GM18526 (cell line): ENCODE results near the gene KIFC3.

Experiments
- POLR2A ChIP-seq: IDR thresholded peaks from 3 replicates; pipeline ENCODE4 v1.6.1; 2011; ENCODE audit not compliant: insufficient read length; ENCODE audit errors: extremely low read depth

The KIFC3 gene

GRCh38 chr16:57755061-57755684 is 47.1 kb downstream of the KIFC3 start:
- TF ChIP-seq POLR2A: no peak

DNA sequence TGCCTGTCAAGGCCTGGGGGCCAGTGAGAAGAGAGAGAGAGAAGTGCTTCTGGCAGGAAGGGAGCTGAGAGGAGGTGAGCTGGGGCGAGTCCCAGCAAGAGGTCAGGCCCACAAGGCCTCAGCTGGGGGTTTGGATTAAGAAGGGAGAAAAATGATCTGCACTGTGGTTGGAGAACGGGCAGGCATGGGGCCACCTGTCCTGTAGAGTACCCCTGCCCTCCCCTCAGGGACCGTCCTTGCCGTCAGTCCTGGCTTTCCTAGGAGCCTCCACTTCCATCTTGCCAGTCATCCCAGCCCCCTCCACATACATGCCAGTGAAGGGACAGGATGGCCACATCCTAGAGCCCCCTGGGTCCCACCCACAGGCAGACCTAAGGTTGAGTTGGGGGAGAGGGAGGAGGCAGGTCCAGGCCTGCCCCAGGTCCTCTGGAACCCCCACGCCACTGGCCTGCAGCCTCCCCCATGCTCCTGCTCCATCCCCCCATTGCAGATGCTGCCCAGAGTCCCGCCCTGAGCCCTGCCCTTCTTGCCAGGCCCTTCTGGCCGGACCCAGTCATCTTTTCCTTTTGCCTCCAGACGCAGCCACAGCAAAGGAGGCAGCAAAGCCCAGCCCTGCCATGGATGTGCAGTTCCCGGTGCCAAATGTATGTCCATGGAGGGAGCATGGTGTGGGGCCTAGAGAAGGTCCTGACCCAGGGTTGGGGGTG is 47.8 kb downstream of the KIFC3 start:
- no peak for TF ChIP-seq POLR2A

DNA sequence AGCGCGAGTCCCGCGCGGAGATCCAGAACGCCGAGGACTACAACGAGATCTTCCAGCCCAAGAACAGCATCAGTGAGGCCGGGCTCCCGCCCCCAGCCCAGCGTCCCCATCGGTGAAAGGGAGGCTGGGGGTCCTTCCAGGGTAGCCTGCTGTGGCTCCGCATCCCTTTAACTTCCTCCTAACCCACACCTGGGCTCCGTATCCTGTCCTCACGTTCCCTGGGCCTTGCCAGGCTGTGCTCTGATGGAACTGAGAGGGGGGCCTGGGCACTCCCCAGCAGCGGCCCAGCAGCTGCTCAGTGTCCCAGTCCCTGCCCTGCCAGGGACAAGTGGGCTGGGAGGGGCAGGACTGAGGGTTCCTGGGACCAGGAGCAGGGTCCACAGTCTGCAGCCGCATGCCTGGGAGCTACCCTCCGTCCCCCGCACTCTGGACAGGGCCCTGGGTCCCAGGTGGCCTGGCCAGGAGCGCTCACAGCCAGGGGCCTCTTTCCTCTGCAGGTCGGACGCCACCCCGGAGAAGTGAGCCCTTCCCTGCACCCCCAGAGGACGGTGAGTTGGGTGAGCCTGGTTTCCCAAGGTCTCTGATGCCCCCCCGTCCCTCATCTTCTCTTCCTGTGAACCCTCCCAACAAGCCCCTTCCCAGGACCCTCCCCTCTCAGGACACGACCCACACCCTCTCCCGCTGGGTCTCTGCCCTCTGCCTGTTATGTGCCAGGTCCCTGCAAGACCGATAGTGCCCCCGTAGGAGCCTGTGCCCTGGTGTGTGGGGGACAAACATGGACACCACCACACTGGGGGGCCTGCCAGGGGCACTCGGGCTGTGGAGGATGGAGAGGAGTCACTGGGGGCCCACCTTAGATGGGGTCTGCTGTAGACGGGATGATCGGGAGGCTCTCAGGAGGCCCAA is 48.6 kb downstream of the KIFC3 start:
- no peak for TF ChIP-seq POLR2A

GRCh38 chr16:57752581-57753447 is 49.5 kb downstream of the KIFC3 start:
- no peak for TF ChIP-seq POLR2A

- no peak for TF ChIP-seq POLR2A
These were observed 50.1 kb downstream of the KIFC3 start for GRCh38 chr16:57752203-57752580.

- TF ChIP-seq POLR2A: no peak
These were observed 50.6 kb downstream of the KIFC3 start for GRCh38 chr16:57751539-57752202.

DNA sequence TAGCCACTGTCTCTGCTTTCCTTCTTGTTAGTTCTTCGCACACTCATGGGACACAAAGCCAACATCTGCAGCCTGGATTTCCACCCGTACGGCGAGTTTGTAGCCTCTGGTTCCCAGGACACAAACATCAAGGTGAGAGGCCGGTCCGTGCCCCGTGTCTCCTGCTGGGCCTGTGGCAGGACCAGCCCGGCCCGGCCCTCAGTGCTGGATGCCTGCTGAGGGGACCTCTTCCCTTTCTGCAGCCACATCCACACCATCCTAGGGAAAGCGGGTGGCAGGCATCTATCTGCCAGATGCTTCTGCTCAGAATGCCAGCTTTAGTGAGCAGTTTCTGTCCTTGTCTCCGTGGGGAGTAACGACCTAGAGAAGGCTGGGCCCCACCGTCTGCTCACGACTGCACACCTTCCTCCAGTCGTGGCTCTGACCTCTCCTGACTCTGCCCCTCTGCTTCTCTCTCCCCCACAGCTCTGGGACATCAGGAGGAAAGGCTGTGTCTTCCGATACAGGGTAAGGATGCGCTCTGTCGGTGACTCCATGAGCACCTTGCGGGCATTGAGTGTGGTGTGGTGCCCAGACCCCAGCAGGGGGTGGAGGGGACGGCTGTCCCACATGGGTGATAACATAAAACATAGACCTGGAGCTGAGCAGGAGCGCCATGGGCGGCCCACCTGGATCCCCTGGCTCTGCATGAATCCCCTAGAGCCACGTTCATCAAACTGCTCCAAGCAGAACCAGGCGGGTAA is 51.3 kb downstream of the KIFC3 start:
- TF ChIP-seq POLR2A: no peak

DNA sequence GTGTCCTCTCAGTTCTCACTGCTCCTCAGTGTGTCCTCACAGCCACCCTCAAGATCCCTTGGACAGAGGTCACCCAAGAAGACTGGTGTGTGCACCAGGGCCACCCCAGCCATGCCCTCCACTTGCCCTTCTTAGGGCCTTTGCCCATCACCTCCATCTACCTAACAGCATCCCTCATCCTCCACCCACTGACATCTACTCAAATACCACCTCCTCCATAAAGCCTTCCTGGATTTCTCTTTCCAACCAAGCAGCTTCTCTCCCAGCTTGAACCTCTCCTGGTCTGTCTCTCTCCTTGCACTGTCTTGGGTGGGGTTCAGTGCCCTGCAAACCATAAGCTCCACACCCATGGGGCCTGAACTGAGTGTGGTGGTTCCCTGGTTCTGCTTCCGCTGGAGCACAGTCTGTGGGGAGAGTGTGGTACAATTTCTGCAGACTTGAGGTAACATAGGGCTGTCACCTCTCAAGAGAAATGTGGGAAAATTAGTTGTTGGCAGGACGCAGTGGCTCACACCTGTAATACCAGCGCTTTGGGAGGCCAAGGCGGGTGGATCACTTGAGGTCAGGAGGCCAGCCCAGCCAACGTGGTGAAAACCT is 52.3 kb downstream of the KIFC3 start:
- TF ChIP-seq POLR2A: no peak

GRCh38 chr16:57749101-57749692 is 53.1 kb downstream of the KIFC3 start:
- no peak for TF ChIP-seq POLR2A

DNA sequence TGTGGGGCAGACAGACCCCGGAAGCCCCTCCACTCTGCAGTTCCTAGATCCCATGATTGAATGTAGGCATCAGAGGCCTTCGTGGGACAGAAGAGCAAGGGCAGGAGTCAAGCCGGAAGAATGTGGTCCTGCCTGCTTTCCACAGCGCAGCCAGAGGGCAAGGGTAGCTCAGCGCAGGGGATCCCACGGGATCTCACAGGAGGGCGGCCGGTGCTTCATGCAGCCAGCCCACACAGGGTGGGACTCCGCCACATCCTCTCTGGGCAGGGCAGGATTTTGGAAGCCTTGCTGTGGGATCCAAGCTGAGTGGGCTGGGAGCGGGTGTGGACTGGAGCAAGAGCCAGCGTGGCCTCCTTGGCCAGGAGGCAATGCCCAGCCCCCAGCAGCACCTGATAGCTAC is 53.7 kb downstream of the KIFC3 start:
- TF ChIP-seq POLR2A: no peak

DNA sequence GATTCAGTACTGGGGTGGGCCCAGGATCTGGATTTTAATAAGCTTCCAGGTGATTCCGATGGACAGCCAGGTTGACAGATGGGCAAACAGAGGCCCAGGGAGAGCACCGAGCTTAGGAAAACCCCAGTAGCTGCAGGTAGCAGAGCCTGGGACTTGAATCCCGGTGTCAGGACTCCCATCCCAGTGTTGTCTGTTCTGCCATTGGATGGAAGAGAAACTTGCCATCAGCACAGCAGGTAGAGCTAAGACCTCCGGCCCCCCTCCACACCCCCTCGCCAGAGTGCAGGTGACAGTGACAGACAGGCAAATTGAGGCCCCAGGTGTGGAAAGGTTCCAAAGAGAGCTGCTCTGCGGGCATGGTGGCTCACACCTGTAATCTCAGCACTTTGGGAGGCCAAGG is 54.3 kb downstream of the KIFC3 start:
- TF ChIP-seq POLR2A: no peak

DNA sequence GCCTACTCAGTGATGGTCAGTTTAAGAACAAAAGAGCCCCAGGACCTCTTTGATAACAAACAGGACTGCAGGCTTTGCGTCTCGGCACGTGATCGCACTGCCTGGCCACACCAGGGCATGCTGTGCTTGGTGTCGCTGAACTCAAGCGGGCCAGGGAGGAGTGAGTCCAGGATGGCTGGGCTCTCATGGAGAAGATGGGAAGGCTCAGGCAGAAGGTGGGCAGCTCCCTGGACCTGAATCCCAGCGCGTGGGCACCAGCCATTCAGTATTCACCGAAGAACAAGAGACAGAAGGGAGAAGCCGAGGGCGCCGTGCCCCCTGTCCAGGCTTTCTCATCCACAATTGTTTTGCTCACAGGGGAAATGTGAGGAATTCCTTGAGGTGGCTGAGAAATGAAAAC is 54.8 kb downstream of the KIFC3 start:
- no peak for TF ChIP-seq POLR2A

- no peak for TF ChIP-seq POLR2A
These were observed 55.2 kb downstream of the KIFC3 start for GRCh38 chr16:57747091-57747490.
